PC-9 (cell line): ENCODE measurements around the gene MATCAP1. TPM values are rescaled to one million over a fixed set of nuclear protein-coding genes. Genes with fewer than 3 reads are reported as not detected.

Experiments used
- BruUV-seq: library from RNA; stranded (reverse); fragments of 400-500 nt; replicated peaks from 2 replicates; lab custom pipeline; 2021; lab: Mats Ljungman, UMichigan
- CTCF ChIA-PET: fragments of 300-600 bp; sonication (Branson Sonifier 250); formaldehyde crosslinking; loops from one replicate; lab custom pipeline; 2022; ENCODE audit warnings: antibody characterized with exemption; lab: Charles Lee
- POLR2A ChIA-PET: fragments of 300-600 bp; sonication (Branson Sonifier 250); formaldehyde crosslinking; loops from one replicate; lab custom pipeline; 2022; ENCODE audit warnings: antibody characterized with exemption; ENCODE audit not compliant: unreplicated experiment; lab: Charles Lee
- DNase-seq, 2 experiments: peaks; one replicate each; pipeline versions ENCODE4 v3.0.0 to v3.0.0-alpha.2; 2015 to 2022; ENCODE audit warnings: mixed read lengths in 1 of 2
- H2AFZ ChIP-seq: fragments of 200-600 bp; sonication (generic); 2 replicates; pipeline ENCODE4 v1.8.1; 2017; ENCODE audit warnings: antibody characterized with exemption
- H3F3A ChIP-seq: fragments of 200-600 bp; sonication (generic); 2 replicates; pipeline ENCODE4 v1.8.1; 2017; ENCODE audit warnings: antibody characterized with exemption, mild to moderate bottlenecking, low read depth; ENCODE audit not compliant: insufficient read depth
- H3K27ac ChIP-seq: fragments of 200-600 bp; sonication (generic); 2 replicates; pipeline ENCODE4 v1.6.1; 2016; ENCODE audit warnings: mixed run types
- H3K27me3 ChIP-seq: fragments of 200-600 bp; sonication (generic); 2 replicates; pipeline ENCODE4 v1.6.1; 2016; ENCODE audit warnings: low read depth, mixed run types; ENCODE audit not compliant: insufficient read depth
- H3K36me3 ChIP-seq: fragments of 200-600 bp; sonication (generic); 2 replicates; pipeline ENCODE4 v1.6.1; 2016; ENCODE audit warnings: low read depth, mixed run types
- H3K4me1 ChIP-seq: fragments of 200-600 bp; sonication (generic); replicated peaks from 2 replicates; pipeline ENCODE4 v1.6.1; 2016; ENCODE audit warnings: mixed run types; ENCODE audit not compliant: insufficient read depth
- H3K4me2 ChIP-seq: fragments of 200-600 bp; sonication (generic); 2 replicates; pipeline ENCODE4 v1.6.1; 2017; ENCODE audit warnings: mixed run types
- H3K4me3 ChIP-seq: fragments of 200-600 bp; sonication (generic); 2 replicates; pipeline ENCODE4 v1.6.1; 2016; ENCODE audit warnings: mixed run types
- H3K79me2 ChIP-seq: fragments of 200-600 bp; sonication (generic); 2 replicates; pipeline ENCODE4 v1.6.1; 2017; ENCODE audit warnings: low read depth, mixed run types
- H3K9me2 ChIP-seq: fragments of 200-600 bp; sonication (generic); 2 replicates; pipeline ENCODE4 v1.8.1; 2017; ENCODE audit warnings: mild to moderate bottlenecking; ENCODE audit not compliant: insufficient read depth
- H3K9me3 ChIP-seq: fragments of 200-600 bp; sonication (generic); 2 replicates; pipeline ENCODE4 v1.8.1; 2016; ENCODE audit warnings: low read depth; ENCODE audit not compliant: insufficient read depth
- H4K20me1 ChIP-seq: fragments of 200-600 bp; sonication (generic); 2 replicates; pipeline ENCODE4 v1.8.1; 2017; ENCODE audit not compliant: insufficient read depth
- CTCF ChIP-seq: fragments of 200-600 bp; sonication (generic); conservative IDR thresholded peaks from 2 replicates; pipeline ENCODE4 v1.6.1; 2017; ENCODE audit warnings: mixed run types, antibody characterized with exemption, mild to moderate bottlenecking, moderate library complexity
- EZH2 ChIP-seq: fragments of 200-600 bp; sonication (generic); IDR thresholded peaks from 2 replicates; pipeline ENCODE4 v1.8.0; 2017; ENCODE audit warnings: antibody characterized with exemption, low read depth
- intact Hi-C: fragments of 100-400 bp; cut with micrococcal nuclease; formaldehyde crosslinking; loops from one replicate; pipeline ENCODE4 v1.10.0; 2022; ENCODE audit not compliant: unreplicated experiment
- total RNA-seq: library from RNA; stranded (reverse); gene quantifications from 2 replicates; pipeline ENCODE4 v1.2.3, GENCODE V29; 2021

MATCAP1 gene
- total RNA-seq, 1 experiment from 2014 or later = 24.6 TPM

- DNase-seq = no peak
- no peak for TF ChIP-seq EZH2
- no peak for TF ChIP-seq CTCF
- no peak overlapping the region for H2AFZ ChIP-seq
- peaks cover 73% of the 10 kb centered on the region for H3K4me1 ChIP-seq
- no peaks in the 10 kb centered on the region for H3K9me2 ChIP-seq
- BruUV-seq = no TSS peak
- no peaks in the 10 kb centered on the region for H3K79me2 ChIP-seq
- H3K9me3 ChIP-seq = no peaks in the 10 kb centered on the region
- POLR2A ChIA-PET = interaction anchor here (0.6 kb wide), 1 partner anchor 16 kb away, joined by 3 read pairs; no protein-coding TSS in a partner anchor
- CTCF ChIA-PET = no interaction called here
- no peak overlapping the region for H3K4me2 ChIP-seq
- peaks cover 72% of the 10 kb centered on the region for H3F3A ChIP-seq
- intact Hi-C loops = no loop called here
- H4K20me1 ChIP-seq = no peaks in the 10 kb centered on the region
- no peaks in the 10 kb centered on the region for H3K36me3 ChIP-seq
- H3K4me3 ChIP-seq = no peak overlapping the region
- no peaks in the 10 kb centered on the region for H3K27me3 ChIP-seq
- H3K27ac ChIP-seq = no peak overlapping the region
These were observed 26.5 kb upstream of the MATCAP1 start for GRCh38 chr16:67210069-67210937.

- Histone ChIP-seq H3K27me3 (no peaks in the 10 kb centered on the region), H3K79me2 (no peaks in the 10 kb centered on the region), H3K4me1 (peaks cover 66% of the 10 kb centered on the region), H3K36me3 (no peaks in the 10 kb centered on the region), H3K9me2 (no peaks in the 10 kb centered on the region), H2AFZ (no peak overlapping the region), H3F3A (peaks cover 77% of the 10 kb centered on the region), H3K4me3 (no peak overlapping the region), H3K27ac (no peak overlapping the region), H3K9me3 (no peaks in the 10 kb centered on the region), H4K20me1 (no peaks in the 10 kb centered on the region), H3K4me2 (no peak overlapping the region)
- BruUV-seq = no TSS peak
- DNase-seq = no peak
- POLR2A ChIA-PET = no interaction called here
- intact Hi-C loops = no loop called here
- CTCF ChIA-PET = no interaction called here
- no peak for TF ChIP-seq EZH2
- TF ChIP-seq CTCF = no peak
These were observed 25.8 kb upstream of the MATCAP1 start for GRCh38 chr16:67209565-67209964.

GRCh38 chr16:67208154-67208896, 24.6 kb upstream of the MATCAP1 start:
- H3K36me3 ChIP-seq = 0 out of 2 replicates have a peak, but pooled peaks cover 3% of the 10 kb centered on the region

More at GRCh38 chr16:67208154-67208896, 24.6 kb upstream of the MATCAP1 start:
- no peaks in the 10 kb centered on the region for H3K79me2 ChIP-seq
- H2AFZ ChIP-seq = no peak overlapping the region
- H3F3A ChIP-seq = peaks cover 66% of the 10 kb centered on the region
- peak overlapping the region; percentile 65 for H3K4me2 ChIP-seq
- peak overlapping the region; percentile 64 for H3K27ac ChIP-seq
- H3K4me1 ChIP-seq = peaks cover 54% of the 10 kb centered on the region
- no TSS peak for BruUV-seq
- CTCF ChIA-PET = interaction anchor here (0.7 kb wide), 1 partner anchor 219 kb away, joined by 6 read pairs; no protein-coding TSS in a partner anchor
- no peaks in the 10 kb centered on the region for H3K9me3 ChIP-seq
- intact Hi-C loops = no loop called here
- no peak overlapping the region for H3K4me3 ChIP-seq
- no peak for DNase-seq
- TF ChIP-seq EZH2 (no peak), CTCF (no peak)
- no peaks in the 10 kb centered on the region for H4K20me1 ChIP-seq
- no peaks in the 10 kb centered on the region for H3K9me2 ChIP-seq
- POLR2A ChIA-PET = interaction anchor here (0.6 to 1.5 kb wide), 10 partner anchors 16 to 247 kb away, joined by 3 to 24 read pairs (median 4); partner anchors contain the start of genes CES3, EXOC3L1, FHOD1 and TMEM208
- H3K27me3 ChIP-seq = no peaks in the 10 kb centered on the region
